HEK293 (cell line): ENCODE measurements around the gene RRP1B.
A peak's percentile ranks its signal among the peaks of the same experiment; 100 is the strongest.

ENCODE experiments used
- CTCF ChIA-PET: fragments of 350-600 bp; formaldehyde crosslinking; extraction: SDS; loops from one replicate; lab custom pipeline; 2021; ENCODE audit warnings: antibody characterized with exemption; lab: Yijun Ruan, JAX
- POLR2A ChIA-PET: fragments of 300-600 bp; formaldehyde crosslinking; extraction: SDS; loops from one replicate; lab custom pipeline; 2020; ENCODE audit warnings: antibody characterized with exemption, inconsistent platforms; lab: Yijun Ruan, JAX
- H3K27ac ChIP-seq: fragments of 200-500 bp; sonication (Bioruptor generic); 2 replicates; pipeline ENCODE4 v1.5.1; 2014; ENCODE audit warnings: low read depth, low read length, control low read depth, inconsistent platforms; ENCODE audit errors: extremely low read depth
- H3K36me3 ChIP-seq, 2 experiments: fragments of 200-500 bp in 1 of 2; sonication (Bioruptor generic) in 1 of 2; 1 replicate in 1 of 2; 2 replicates in 1 of 2; pipeline ENCODE4 v1.5.1; 2014 to 2017; ENCODE audit warnings: inconsistent platforms in 2 of 2, low read length in 2 of 2; ENCODE audit not compliant: control insufficient read depth in 2 of 2, insufficient read depth in 1 of 2
- H3K4me1 ChIP-seq: fragments of 200-500 bp; sonication (Bioruptor generic); 2 replicates; pipeline ENCODE4 v1.5.1; 2014; ENCODE audit warnings: mild to moderate bottlenecking, low read length, inconsistent platforms; ENCODE audit not compliant: control insufficient read depth, insufficient read depth
- H3K4me3 ChIP-seq: 2 replicates; pipeline ENCODE4 v1.5.1; 2011; ENCODE audit warnings: low read depth, mild to moderate bottlenecking, control low read depth, low read length, moderate library complexity
- H3K9me3 ChIP-seq: fragments of 200-500 bp; sonication (Bioruptor generic); 2 replicates; pipeline ENCODE4 v1.5.1; 2014; ENCODE audit warnings: low read depth, low read length, inconsistent platforms; ENCODE audit not compliant: control insufficient read depth, insufficient read depth
- BCL11A ChIP-seq: fragments of 450-650 bp; formaldehyde crosslinking; IDR thresholded peaks from 2 replicates; pipeline ENCODE4 v1.5.1; 2016; ENCODE audit warnings: low read depth, missing biosample characterization, missing genetic modification characterization
- EGR2 ChIP-seq: fragments of 450-650 bp; formaldehyde crosslinking; IDR thresholded peaks from 2 replicates; pipeline ENCODE4 v1.5.1; 2016; ENCODE audit warnings: low read depth, missing biosample characterization, missing genetic modification characterization
- ELK4 ChIP-seq: IDR thresholded peaks from 2 replicates; pipeline ENCODE4 v1.6.1; 2011; ENCODE audit warnings: mild to moderate bottlenecking, low read depth, low read length, borderline replicate concordance
- HOXA7 ChIP-seq: sonication (generic); formaldehyde crosslinking; IDR thresholded peaks from 2 replicates; pipeline ENCODE4 v1.8.1; 2022; ENCODE audit warnings: missing genetic modification reagents, borderline replicate concordance
- KLF16 ChIP-seq: fragments of 450-650 bp; formaldehyde crosslinking; IDR thresholded peaks from 2 replicates; pipeline ENCODE4 v1.5.1; 2017; ENCODE audit warnings: missing biosample characterization, missing genetic modification characterization
- KLF8 ChIP-seq: fragments of 450-650 bp; formaldehyde crosslinking; IDR thresholded peaks from 2 replicates; pipeline ENCODE4 v1.5.1; 2016; ENCODE audit warnings: missing biosample characterization, missing genetic modification characterization
- OVOL3 ChIP-seq: fragments of 450-650 bp; formaldehyde crosslinking; IDR thresholded peaks from 2 replicates; pipeline ENCODE4 v1.5.1; 2016; ENCODE audit warnings: missing biosample characterization, missing genetic modification characterization
- RBAK ChIP-seq: fragments of 450-650 bp; formaldehyde crosslinking; IDR thresholded peaks from 2 replicates; pipeline ENCODE4 v1.5.1; 2016; ENCODE audit warnings: missing biosample characterization, missing genetic modification characterization
- ZBTB17 ChIP-seq: fragments of 450-650 bp; formaldehyde crosslinking; IDR thresholded peaks from 2 replicates; pipeline ENCODE4 v1.5.1; 2016; ENCODE audit warnings: missing biosample characterization, missing genetic modification characterization
- ZFHX2 ChIP-seq: fragments of 450-650 bp; formaldehyde crosslinking; conservative IDR thresholded peaks from 2 replicates; pipeline ENCODE4 v1.5.1; 2016; ENCODE audit warnings: missing biosample characterization, missing genetic modification characterization
- ZFP37 ChIP-seq: fragments of 450-650 bp; formaldehyde crosslinking; IDR thresholded peaks from 2 replicates; pipeline ENCODE4 v1.5.1; 2016; ENCODE audit warnings: missing biosample characterization, missing genetic modification characterization
- ZNF114 ChIP-seq: fragments of 450-650 bp; formaldehyde crosslinking; IDR thresholded peaks from 2 replicates; pipeline ENCODE4 v1.5.0; 2017; ENCODE audit warnings: missing biosample characterization, missing genetic modification characterization
- ZNF155 ChIP-seq: fragments of 450-650 bp; formaldehyde crosslinking; IDR thresholded peaks from 2 replicates; pipeline ENCODE4 v1.5.1; 2016; ENCODE audit warnings: missing biosample characterization, missing genetic modification characterization
- ZNF2 ChIP-seq: fragments of 450-650 bp; formaldehyde crosslinking; IDR thresholded peaks from 2 replicates; pipeline ENCODE4 v1.5.1; 2016; ENCODE audit warnings: missing biosample characterization, missing genetic modification characterization
- ZNF221 ChIP-seq: fragments of 450-650 bp; formaldehyde crosslinking; IDR thresholded peaks from 2 replicates; pipeline ENCODE4 v1.5.1; 2017; ENCODE audit warnings: missing biosample characterization, missing genetic modification characterization, borderline replicate concordance
- ZNF23 ChIP-seq: fragments of 450-650 bp; formaldehyde crosslinking; IDR thresholded peaks from 2 replicates; pipeline ENCODE4 v1.5.1; 2016; ENCODE audit warnings: missing biosample characterization, missing genetic modification characterization, borderline replicate concordance
- ZNF24 ChIP-seq: fragments of 450-650 bp; formaldehyde crosslinking; IDR thresholded peaks from 2 replicates; pipeline ENCODE4 v1.5.1; 2016; ENCODE audit warnings: missing biosample characterization, missing genetic modification characterization
- ZNF548 ChIP-seq: fragments of 450-650 bp; formaldehyde crosslinking; IDR thresholded peaks from 2 replicates; pipeline ENCODE4 v1.5.1; 2016; ENCODE audit warnings: missing biosample characterization, missing genetic modification characterization
- ZNF560 ChIP-seq: fragments of 450-650 bp; formaldehyde crosslinking; IDR thresholded peaks from 2 replicates; pipeline ENCODE4 v1.5.1; 2017; ENCODE audit warnings: missing biosample characterization, missing genetic modification characterization, borderline replicate concordance
- ZNF629 ChIP-seq: fragments of 450-650 bp; formaldehyde crosslinking; IDR thresholded peaks from 2 replicates; pipeline ENCODE4 v1.5.1; 2017; ENCODE audit warnings: missing biosample characterization, missing genetic modification characterization
- ZNF776 ChIP-seq: fragments of 450-650 bp; formaldehyde crosslinking; IDR thresholded peaks from 2 replicates; pipeline ENCODE4 v1.5.0; 2017; ENCODE audit warnings: missing biosample characterization, missing genetic modification characterization, borderline replicate concordance
- ZXDB ChIP-seq: fragments of 450-650 bp; formaldehyde crosslinking; IDR thresholded peaks from 2 replicates; pipeline ENCODE4 v1.5.1; 2016; ENCODE audit warnings: missing biosample characterization, missing genetic modification characterization
- TF ChIP-seq, protein P1 (sequence below): fragments of 450-650 bp; formaldehyde crosslinking; IDR thresholded peaks from 2 replicates; pipeline ENCODE4 v1.5.1; 2017; ENCODE audit warnings: missing biosample characterization, mild to moderate bottlenecking, missing genetic modification characterization, moderate library complexity

The RRP1B gene

DNA sequence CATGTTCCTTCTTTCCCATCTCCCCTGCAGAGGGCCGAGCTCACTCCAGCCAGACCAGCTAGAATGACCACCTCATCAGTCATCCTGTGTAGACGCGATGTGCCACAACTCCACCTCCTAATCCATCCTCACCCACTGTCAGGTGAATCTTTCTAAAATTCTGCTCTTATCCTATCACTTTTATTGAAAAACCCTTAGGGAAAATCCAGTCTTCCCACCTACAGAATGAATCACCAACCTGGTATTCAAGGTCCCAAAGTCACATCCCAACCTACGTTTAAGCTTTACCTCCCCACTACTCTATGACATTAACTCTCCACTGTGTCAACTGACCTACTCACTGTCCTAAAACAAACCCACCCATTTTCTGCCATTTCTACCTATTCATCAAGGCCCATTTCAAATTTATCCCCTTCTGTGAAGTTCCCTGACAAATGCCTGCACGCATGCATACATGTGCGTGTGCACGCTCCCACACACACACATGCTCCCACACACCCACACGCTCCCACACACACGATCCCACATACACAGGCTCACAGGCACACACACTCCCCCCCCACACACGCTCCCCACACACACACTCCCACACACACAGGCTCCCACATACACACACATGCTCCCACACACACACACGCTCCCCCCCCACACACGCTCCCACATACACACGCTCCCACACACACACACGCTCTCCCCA is 27.8 kb upstream of the RRP1B start:
- no peaks in the 10 kb centered on the region for H3K9me3 ChIP-seq
- no peak overlapping the region for H3K27ac ChIP-seq
- ChIA-PET POLR2A (no interaction called here), CTCF (interaction anchor here (1.5 kb wide), 1 partner anchor 20 kb away, joined by 3 read pairs; no protein-coding TSS in a partner anchor)
- no peaks in the 10 kb centered on the region for H3K4me1 ChIP-seq
- TF ChIP-seq RBAK (tag by site-specific recombination) (no peak), ZXDB (no peak), ZFHX2 (tag by site-specific recombination) (peak; percentile 94), KLF8 (tag by site-specific recombination) (no peak), ZBTB17 (no peak), ZNF155 (tag by site-specific recombination) (no peak), EGR2 (tag by site-specific recombination) (peak; percentile 97), BCL11A (tag by site-specific recombination) (no peak)
- peaks cover 0 to 12% of the 10 kb centered on the region in 2 experiments; a peak in 2 of 3 replicates for H3K36me3 ChIP-seq
- no peak overlapping the region for H3K4me3 ChIP-seq

DNA sequence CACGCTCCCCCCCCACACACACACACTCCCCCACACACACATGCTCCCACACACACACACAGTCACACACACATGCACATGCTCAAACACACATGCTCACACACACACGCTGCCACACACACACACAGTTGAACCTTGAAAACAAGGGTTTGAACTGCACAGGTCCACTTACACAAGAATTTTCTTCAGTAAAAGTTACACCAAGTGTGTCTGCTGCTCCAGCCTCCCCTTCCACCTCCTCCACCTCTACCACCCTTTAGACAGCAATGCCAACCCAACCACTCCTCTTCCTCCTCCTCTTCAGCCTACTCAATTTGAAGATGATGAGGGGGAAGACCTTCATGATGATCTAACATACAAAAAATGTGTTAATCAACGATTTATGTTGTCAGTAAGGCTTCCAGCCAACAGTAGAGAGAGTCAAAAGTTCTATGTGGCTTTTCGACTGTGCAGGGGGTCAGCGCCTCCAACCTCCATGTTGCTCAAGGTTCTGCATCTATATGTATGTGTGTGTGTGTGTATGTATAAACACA is 26.9 kb upstream of the RRP1B start:
- ChIA-PET CTCF (interaction anchor here (2.4 kb wide), 1 partner anchor 13 kb away, joined by 11 read pairs; no protein-coding TSS in a partner anchor), POLR2A (no interaction called here)
- no peak for TF ChIP-seq KLF16
- peak; percentile 65; the same call in 1 of the 2 replicates for TF ChIP-seq EGR2 (tag by site-specific recombination)
- TF ChIP-seq ZFHX2 (tag by site-specific recombination), result peak; percentile 74
- Histone ChIP-seq H3K36me3 (peaks cover 0 to 12% of the 10 kb centered on the region in 2 experiments; a peak in 2 of 3 replicates), H3K27ac (no peak overlapping the region), H3K4me3 (no peak overlapping the region), H3K9me3 (no peaks in the 10 kb centered on the region), H3K4me1 (no peaks in the 10 kb centered on the region)

GRCh38 chr21:43634618-43635017 is 24.7 kb upstream of the RRP1B start:
- POLR2A ChIA-PET, result no interaction called here
- CTCF ChIA-PET, result interaction anchor here (0.6 to 2.4 kb wide), 3 partner anchors 11 to 335 kb away, joined by 4 to 11 read pairs (median 4); no protein-coding TSS in a partner anchor
- TF ChIP-seq ZNF24 (no peak), OVOL3 (tag by site-specific recombination) (no peak), ZNF548 (no peak), ZFP37 (tag by site-specific recombination) (no peak), ZNF629 (tag by site-specific recombination) (no peak), ELK4 (no peak), ZNF2 (tag by site-specific recombination) (no peak), ZNF23 (tag by site-specific recombination) (no peak), ZBTB17 (no peak), ZNF776 (tag by site-specific recombination) (no peak), ZNF114 (no peak), KLF16 (no peak), HOXA7 (CRISPR knock-in tag) (no peak), ZNF221 (tag by site-specific recombination) (no peak), ZNF560 (tag by site-specific recombination) (no peak)
- TF ChIP-seq, protein P1, sequence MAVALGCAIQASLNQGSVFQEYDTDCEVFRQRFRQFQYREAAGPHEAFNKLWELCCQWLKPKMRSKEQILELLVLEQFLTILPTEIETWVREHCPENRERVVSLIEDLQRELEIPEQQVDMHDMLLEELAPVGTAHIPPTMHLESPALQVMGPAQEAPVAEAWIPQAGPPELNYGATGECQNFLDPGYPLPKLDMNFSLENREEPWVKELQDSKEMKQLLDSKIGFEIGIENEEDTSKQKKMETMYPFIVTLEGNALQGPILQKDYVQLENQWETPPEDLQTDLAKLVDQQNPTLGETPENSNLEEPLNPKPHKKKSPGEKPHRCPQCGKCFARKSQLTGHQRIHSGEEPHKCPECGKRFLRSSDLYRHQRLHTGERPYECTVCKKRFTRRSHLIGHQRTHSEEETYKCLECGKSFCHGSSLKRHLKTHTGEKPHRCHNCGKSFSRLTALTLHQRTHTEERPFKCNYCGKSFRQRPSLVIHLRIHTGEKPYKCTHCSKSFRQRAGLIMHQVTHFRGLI (tag by site-specific recombination), result no peak

More at GRCh38 chr21:43634618-43635017, 24.7 kb upstream of the RRP1B start:
- H3K9me3 ChIP-seq, result no peaks in the 10 kb centered on the region
- H3K36me3 ChIP-seq, result peaks cover 0 to 10% of the 10 kb centered on the region in 2 experiments; a peak in 2 of 3 replicates
- H3K4me3 ChIP-seq, result no peak overlapping the region
- no peak overlapping the region for H3K27ac ChIP-seq
- H3K4me1 ChIP-seq, result no peaks in the 10 kb centered on the region
